ENCODE results near the gene RGS4.
"Not testable (repeated sequence)": the region's sequence is repeated elsewhere in the genome, so short reads cannot be mapped to it uniquely, and the experiment has no call there.

The RGS4 gene

GRCh38 chr1:163076981-163077761, 8.0 kb downstream of the RGS4 start:
- Mint-ChIP-seq H3K9me3 (ENCODE audit: low read depth) (no peaks in the 10 kb centered on the region), H3K27me3 (peaks cover 20% of the 10 kb centered on the region), H3K27ac (no peak overlapping the region), H3K36me3 (no peaks in the 10 kb centered on the region), H3K4me3 (no peak overlapping the region), H3K4me1 (ENCODE audit: low read depth) (no peaks in the 10 kb centered on the region)

GRCh38 chr1:163082971-163083370, 13.8 kb downstream of the RGS4 start:
- H3K27me3 Mint-ChIP-seq: no peaks in the 10 kb centered on the region

GRCh38 chr1:163083690-163084089, 14.5 kb downstream of the RGS4 start:
- Mint-ChIP-seq H3K36me3 (no peaks in the 10 kb centered on the region), H3K27me3 (no peaks in the 10 kb centered on the region), H3K27ac (no peak overlapping the region), H3K9me3 (ENCODE audit: low read depth) (no peaks in the 10 kb centered on the region), H3K4me1 (ENCODE audit: low read depth) (no peaks in the 10 kb centered on the region), H3K4me3 (no peak overlapping the region)

More at GRCh38 chr1:163082971-163083370, 13.8 kb downstream of the RGS4 start:
- H3K36me3 Mint-ChIP-seq: no peaks in the 10 kb centered on the region
- H3K4me3 Mint-ChIP-seq: no peak overlapping the region
- H3K27ac Mint-ChIP-seq: no peak overlapping the region
- no peaks in the 10 kb centered on the region for H3K9me3 Mint-ChIP-seq (ENCODE audit: low read depth)
- no peaks in the 10 kb centered on the region for H3K4me1 Mint-ChIP-seq (ENCODE audit: low read depth)

GRCh38 chr1:163084330-163084729, 15.2 kb downstream of the RGS4 start:
- Mint-ChIP-seq H3K27ac (no peak overlapping the region), H3K4me1 (ENCODE audit: low read depth) (no peaks in the 10 kb centered on the region), H3K36me3 (no peaks in the 10 kb centered on the region), H3K4me3 (no peak overlapping the region), H3K27me3 (no peaks in the 10 kb centered on the region), H3K9me3 (ENCODE audit: low read depth) (no peaks in the 10 kb centered on the region)

GRCh38 chr1:163085041-163085903, 16.1 kb downstream of the RGS4 start:
- H3K4me1 Mint-ChIP-seq (ENCODE audit: low read depth): no peaks in the 10 kb centered on the region
- H3K36me3 Mint-ChIP-seq: no peaks in the 10 kb centered on the region
- no peak overlapping the region for H3K27ac Mint-ChIP-seq
- H3K9me3 Mint-ChIP-seq (ENCODE audit: low read depth): no peaks in the 10 kb centered on the region
- no peak overlapping the region for H3K4me3 Mint-ChIP-seq
- H3K27me3 Mint-ChIP-seq: no peaks in the 10 kb centered on the region

- Mint-ChIP-seq H3K27ac (no peak overlapping the region), H3K27me3 (no peaks in the 10 kb centered on the region), H3K4me1 (ENCODE audit: low read depth) (no peaks in the 10 kb centered on the region), H3K36me3 (no peaks in the 10 kb centered on the region), H3K4me3 (no peak overlapping the region), H3K9me3 (ENCODE audit: low read depth) (no peaks in the 10 kb centered on the region)
These were observed 16.7 kb downstream of the RGS4 start for GRCh38 chr1:163085904-163086268.

GRCh38 chr1:163089117-163089516, 20.0 kb downstream of the RGS4 start:
- not testable (repeated sequence) for H3K4me1 Mint-ChIP-seq (ENCODE audit: low read depth); H3K9me3 Mint-ChIP-seq (ENCODE audit: low read depth); H3K27me3 Mint-ChIP-seq; H3K4me3 Mint-ChIP-seq; H3K27ac Mint-ChIP-seq; H3K36me3 Mint-ChIP-seq

GRCh38 chr1:163090321-163090945, 21.3 kb downstream of the RGS4 start:
- Mint-ChIP-seq H3K27ac (no peak overlapping the region), H3K4me3 (no peak overlapping the region), H3K4me1 (ENCODE audit: low read depth) (no peaks in the 10 kb centered on the region), H3K9me3 (ENCODE audit: low read depth) (no peaks in the 10 kb centered on the region), H3K36me3 (no peaks in the 10 kb centered on the region), H3K27me3 (peaks cover 2% of the 10 kb centered on the region)

GRCh38 chr1:163093169-163093568, 24.0 kb downstream of the RGS4 start:
- H3K27me3 Mint-ChIP-seq: peaks cover 4% of the 10 kb centered on the region
- H3K36me3 Mint-ChIP-seq: no peaks in the 10 kb centered on the region
- no peak overlapping the region for H3K27ac Mint-ChIP-seq
- H3K9me3 Mint-ChIP-seq (ENCODE audit: low read depth): no peaks in the 10 kb centered on the region
- no peaks in the 10 kb centered on the region for H3K4me1 Mint-ChIP-seq (ENCODE audit: low read depth)
- no peak overlapping the region for H3K4me3 Mint-ChIP-seq

- Mint-ChIP-seq H3K36me3 (no peaks in the 10 kb centered on the region), H3K27ac (no peak overlapping the region), H3K27me3 (peaks cover 4% of the 10 kb centered on the region), H3K4me3 (no peak overlapping the region), H3K4me1 (ENCODE audit: low read depth) (no peaks in the 10 kb centered on the region), H3K9me3 (ENCODE audit: low read depth) (no peaks in the 10 kb centered on the region)
These were observed 24.4 kb downstream of the RGS4 start for GRCh38 chr1:163093579-163093978.

- Mint-ChIP-seq H3K27me3 (peaks cover 4% of the 10 kb centered on the region), H3K27ac (no peak overlapping the region), H3K4me3 (no peak overlapping the region), H3K4me1 (ENCODE audit: low read depth) (no peaks in the 10 kb centered on the region), H3K9me3 (ENCODE audit: low read depth) (no peaks in the 10 kb centered on the region), H3K36me3 (no peaks in the 10 kb centered on the region)
These were observed 25.0 kb downstream of the RGS4 start for GRCh38 chr1:163094182-163094581.

- H3K4me3 Mint-ChIP-seq: no peak overlapping the region
- no peaks in the 10 kb centered on the region for H3K36me3 Mint-ChIP-seq
- no peaks in the 10 kb centered on the region for H3K9me3 Mint-ChIP-seq (ENCODE audit: low read depth)
- no peaks in the 10 kb centered on the region for H3K4me1 Mint-ChIP-seq (ENCODE audit: low read depth)
- no peak overlapping the region for H3K27ac Mint-ChIP-seq
- H3K27me3 Mint-ChIP-seq: peaks cover 4% of the 10 kb centered on the region
These were observed 25.4 kb downstream of the RGS4 start for GRCh38 chr1:163094589-163094988.

GRCh38 chr1:163095213-163095612, 26.1 kb downstream of the RGS4 start:
- H3K4me3 Mint-ChIP-seq: no peak overlapping the region
- H3K27ac Mint-ChIP-seq: no peak overlapping the region
- H3K36me3 Mint-ChIP-seq: no peaks in the 10 kb centered on the region
- H3K27me3 Mint-ChIP-seq: peaks cover 4% of the 10 kb centered on the region
- no peaks in the 10 kb centered on the region for H3K9me3 Mint-ChIP-seq (ENCODE audit: low read depth)
- H3K4me1 Mint-ChIP-seq (ENCODE audit: low read depth): no peaks in the 10 kb centered on the region

GRCh38 chr1:163102590-163102989, 33.4 kb downstream of the RGS4 start:
- Mint-ChIP-seq H3K27ac (no peak overlapping the region), H3K36me3 (no peaks in the 10 kb centered on the region), H3K4me1 (ENCODE audit: low read depth) (no peaks in the 10 kb centered on the region), H3K27me3 (peaks cover 9% of the 10 kb centered on the region), H3K9me3 (ENCODE audit: low read depth) (peaks cover 1% of the 10 kb centered on the region), H3K4me3 (no peak overlapping the region)

GRCh38 chr1:163104385-163105099, 35.4 kb downstream of the RGS4 start:
- Mint-ChIP-seq H3K4me3 (no peak overlapping the region), H3K36me3 (no peaks in the 10 kb centered on the region), H3K27me3 (peaks cover 8% of the 10 kb centered on the region), H3K27ac (no peak overlapping the region), H3K4me1 (ENCODE audit: low read depth) (no peaks in the 10 kb centered on the region), H3K9me3 (ENCODE audit: low read depth) (peaks cover 6% of the 10 kb centered on the region)
